ENCODE data around the gene EPHA6.

The EPHA6 gene

DNA sequence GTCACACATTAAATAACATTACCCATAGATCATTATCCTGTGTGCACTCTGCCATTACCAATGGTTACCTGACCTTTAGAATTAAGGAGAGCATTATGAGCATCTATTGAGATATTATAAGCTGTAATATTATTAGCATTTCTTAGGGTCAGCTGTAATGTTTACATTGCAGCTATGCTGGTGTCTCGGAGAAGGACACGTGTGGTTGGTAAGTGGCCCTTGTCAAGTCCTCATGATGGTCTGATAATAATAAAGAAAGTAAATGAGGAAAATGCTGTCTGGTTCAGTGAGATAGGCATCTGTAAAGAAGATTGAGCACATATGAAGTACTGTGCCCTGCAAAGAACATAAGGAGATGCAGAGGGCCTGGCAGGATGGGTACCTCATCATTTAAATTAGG, 878.4 kb downstream of the EPHA6 start:
- DNase-seq (ENCODE audit: low read depth, low spot score): no peak

- no peak for DNase-seq (ENCODE audit: low read depth, low spot score)
Measured at GRCh38 chr3:97694876-97695275, 880.5 kb downstream of the EPHA6 start.

- no peak for DNase-seq (ENCODE audit: low read depth, low spot score)
Measured at GRCh38 chr3:97698691-97699090, 884.3 kb downstream of the EPHA6 start.

- no peak for DNase-seq (ENCODE audit: low read depth, low spot score)
Measured at GRCh38 chr3:97699889-97700288, 885.5 kb downstream of the EPHA6 start.

GRCh38 chr3:97705764-97706163, 891.4 kb downstream of the EPHA6 start:
- no peak for DNase-seq (ENCODE audit: low read depth, low spot score)

GRCh38 chr3:97706226-97706625, 891.8 kb downstream of the EPHA6 start:
- DNase-seq (ENCODE audit: low read depth, low spot score): no peak

DNA sequence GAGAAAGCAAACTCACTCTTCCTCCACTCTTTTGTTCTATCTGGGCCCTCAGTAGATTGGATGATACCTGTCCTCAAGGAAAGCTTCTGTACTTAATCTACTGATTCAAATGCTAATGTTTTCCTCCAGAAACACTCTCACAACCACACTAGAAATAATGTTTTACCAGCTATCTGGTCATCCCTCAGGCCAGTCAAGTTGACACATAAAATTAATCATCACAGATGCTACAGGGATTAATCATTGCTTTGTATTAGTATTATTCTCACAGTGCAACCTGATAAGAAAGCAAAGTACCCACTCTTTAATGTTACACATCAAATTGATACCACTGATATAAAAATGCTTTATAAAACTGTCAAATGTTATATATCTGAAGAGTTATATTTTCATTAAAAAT, 897.3 kb downstream of the EPHA6 start:
- DNase-seq (ENCODE audit: low read depth, low spot score): no peak

GRCh38 chr3:97712919-97713318, 898.5 kb downstream of the EPHA6 start:
- no peak for DNase-seq (ENCODE audit: low read depth, low spot score)

- no peak for DNase-seq (ENCODE audit: low read depth, low spot score)
Measured at GRCh38 chr3:97713634-97714033, 899.2 kb downstream of the EPHA6 start.

DNA sequence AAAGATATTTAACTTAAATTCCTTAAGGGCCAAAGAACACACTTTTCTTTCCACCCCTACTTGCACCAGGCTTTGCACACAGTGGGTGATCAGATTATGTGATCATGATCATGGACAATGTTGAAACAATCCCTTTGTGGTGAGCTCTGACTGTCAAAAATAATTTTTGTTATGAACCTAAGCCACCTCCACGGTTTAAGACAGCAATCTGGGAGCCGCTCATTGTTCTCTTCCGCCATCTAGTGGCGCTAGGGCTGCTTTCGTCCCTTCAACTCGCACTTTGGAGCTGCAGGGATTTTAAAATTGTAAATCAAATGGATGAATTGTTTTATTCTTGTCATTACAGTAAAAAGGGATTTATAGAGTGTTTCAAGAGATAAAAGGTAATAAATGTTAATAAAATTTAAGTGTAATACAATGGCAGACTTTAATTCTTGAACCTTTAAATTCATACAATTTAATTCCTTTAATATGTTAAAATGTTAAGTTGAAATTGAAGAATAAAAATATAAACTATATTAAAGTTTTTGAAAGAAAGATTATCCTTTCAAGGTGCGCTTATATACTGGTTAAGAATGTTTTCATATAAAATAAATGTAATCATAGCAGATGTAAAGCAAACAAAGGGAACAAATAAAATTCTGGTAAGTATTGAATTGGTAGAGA, 904.9 kb downstream of the EPHA6 start:
- no peak for DNase-seq (ENCODE audit: low read depth, low spot score)

GRCh38 chr3:97720417-97720816, 906.0 kb downstream of the EPHA6 start:
- DNase-seq (ENCODE audit: low read depth, low spot score): no peak

DNA sequence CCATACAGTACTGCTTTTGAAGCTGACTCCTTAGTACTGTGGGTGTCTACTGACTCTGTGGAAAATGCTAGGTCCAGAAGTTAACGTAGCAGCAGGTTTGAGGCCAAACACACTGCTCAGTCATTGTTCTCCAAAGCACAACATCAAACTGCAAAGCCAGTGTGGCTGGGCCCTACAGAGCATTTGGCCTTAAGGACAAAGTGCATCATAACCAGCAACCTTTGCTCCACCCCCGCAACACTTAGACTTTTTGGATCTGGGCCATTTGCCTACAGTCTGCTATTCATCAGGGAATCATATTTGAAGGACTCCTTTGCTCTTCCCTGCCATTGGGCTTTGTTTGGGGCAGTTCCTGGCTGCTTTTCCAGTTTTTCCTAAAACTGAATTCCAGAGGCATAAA, 907.1 kb downstream of the EPHA6 start:
- no peak for DNase-seq (ENCODE audit: low read depth, low spot score)

GRCh38 chr3:97736928-97737327, 922.5 kb downstream of the EPHA6 start:
- DNase-seq (ENCODE audit: low read depth, low spot score): no peak

GRCh38 chr3:97738761-97739160, 924.4 kb downstream of the EPHA6 start:
- no peak for DNase-seq (ENCODE audit: low read depth, low spot score)

DNA sequence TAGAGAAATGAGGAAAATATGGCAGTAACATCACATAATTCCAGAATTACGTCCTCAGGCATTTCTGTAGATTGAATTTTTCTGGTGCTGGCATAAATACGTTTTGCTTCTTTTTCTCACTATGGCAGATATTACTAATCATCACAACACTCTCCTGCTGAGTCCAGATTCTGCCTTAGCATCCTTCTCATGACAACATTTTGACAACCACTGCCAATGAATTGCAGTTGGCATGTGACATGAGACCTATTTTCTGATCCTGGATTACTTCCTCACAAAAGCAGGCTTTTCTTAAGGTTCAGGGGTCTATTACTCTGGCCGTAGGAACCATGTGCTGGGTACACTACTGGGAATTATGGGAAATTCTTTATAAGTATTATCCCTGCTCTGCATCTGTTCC, 927.6 kb downstream of the EPHA6 start:
- no peak for DNase-seq (ENCODE audit: low read depth, low spot score)

GRCh38 chr3:97744289-97744688, 929.9 kb downstream of the EPHA6 start:
- DNase-seq (ENCODE audit: low read depth, low spot score): no peak

GRCh38 chr3:97763586-97764406, 949.4 kb downstream of the EPHA6 start:
- no peak for DNase-seq (ENCODE audit: low read depth, low spot score)

DNA sequence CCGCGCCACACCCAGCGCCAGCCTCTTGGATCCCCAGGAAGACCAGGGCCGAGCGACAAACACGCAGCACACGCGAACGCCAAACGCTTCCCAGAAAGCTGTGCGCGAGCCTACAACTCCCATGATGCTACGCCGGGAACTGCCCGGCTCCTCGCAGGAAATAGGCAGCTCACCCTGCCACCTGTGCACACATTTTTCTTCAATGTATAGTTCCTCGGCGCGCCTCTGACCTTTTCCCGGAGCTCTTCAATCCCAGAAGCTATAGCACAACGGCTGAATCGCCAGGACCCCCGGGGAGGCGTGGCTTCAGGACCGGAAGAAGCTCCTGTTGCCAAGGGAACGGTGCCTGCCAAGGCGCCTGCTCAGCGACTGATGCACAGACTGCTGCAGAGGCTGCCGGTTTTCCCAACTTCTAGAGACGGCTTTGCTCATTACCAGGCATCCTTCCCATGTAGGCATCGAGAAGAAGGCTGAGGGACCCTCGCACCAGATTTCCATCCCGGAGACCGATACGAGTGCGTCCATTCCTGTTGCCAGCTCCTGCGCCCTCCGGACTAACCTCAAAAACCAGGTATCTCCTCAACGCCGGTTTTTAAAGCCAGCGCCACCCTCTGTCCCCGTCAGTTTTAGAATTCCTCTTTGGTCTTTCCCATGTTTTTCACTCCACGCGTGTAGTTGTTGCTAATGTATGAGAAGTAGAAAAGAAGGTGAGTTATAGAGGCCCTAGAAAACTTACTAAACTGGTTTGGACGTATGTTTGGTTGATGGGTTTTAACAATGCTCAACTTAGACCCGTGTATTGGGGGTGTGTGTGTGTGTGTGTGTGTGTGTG, 950.2 kb downstream of the EPHA6 start, which contains the start of gene ARL6:
ARL6 (plus strand) TSS at position 352 of the 832 bp plus-strand sequence. CDS start 3,350 bp downstream, outside the sequence.
- DNase-seq (ENCODE audit: low read depth, low spot score): peak; percentile 56

DNA sequence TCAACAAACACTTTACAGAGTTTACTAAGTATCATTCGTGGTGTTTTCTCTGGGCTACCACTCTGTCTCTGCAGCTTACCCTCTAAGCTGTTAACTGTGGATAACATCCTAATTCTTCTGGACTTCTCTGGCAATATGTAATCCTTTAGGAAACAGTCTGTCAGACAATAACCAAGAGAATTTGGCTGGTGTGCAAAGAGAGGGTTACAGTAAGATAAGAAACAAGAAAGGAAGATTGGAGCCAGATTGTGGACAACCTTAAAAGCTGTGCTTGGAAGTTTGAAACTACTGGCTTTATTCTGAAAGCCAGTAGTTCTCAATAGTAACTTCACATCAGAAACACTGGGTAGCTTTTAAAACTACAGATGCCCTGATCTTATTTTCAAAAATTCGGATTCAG, 950.9 kb downstream of the EPHA6 start:
- no peak for DNase-seq (ENCODE audit: low read depth, low spot score)

GRCh38 chr3:97772926-97773325, 958.5 kb downstream of the EPHA6 start:
- no peak for DNase-seq (ENCODE audit: low read depth, low spot score)

GRCh38 chr3:97778152-97778551, 963.8 kb downstream of the EPHA6 start:
- DNase-seq (ENCODE audit: low read depth, low spot score): no peak

GRCh38 chr3:97793420-97794019, 979.1 kb downstream of the EPHA6 start:
- peak; percentile 3 for DNase-seq (ENCODE audit: low read depth, low spot score)
